WTC11 (cell line): Measurements from ENCODE around the gene IFITM5.
"Not testable (repeated sequence)": the region's sequence is repeated elsewhere in the genome, so short reads cannot be mapped to it uniquely, and the experiment has no call there.

Experiments
- CBFB ChIP-seq: sonication (generic); formaldehyde crosslinking; IDR thresholded peaks from 2 replicates; pipeline ENCODE4 v1.8.1; 2022; ENCODE audit warnings: mild to moderate bottlenecking, low read depth, missing genetic modification reagents
- EMX1 ChIP-seq: fragments of 250-450 bp; sonication (Bioruptor Pico); IDR thresholded peaks from 2 replicates; pipeline ENCODE4 v1.8.0; 2021; ENCODE audit warnings: mild to moderate bottlenecking
- ESRRA ChIP-seq: sonication (generic); formaldehyde crosslinking; IDR thresholded peaks from 2 replicates; pipeline ENCODE4 v1.8.1; 2022; ENCODE audit warnings: mild to moderate bottlenecking, missing genetic modification reagents, borderline replicate concordance
- TCF7 ChIP-seq: sonication (generic); formaldehyde crosslinking; IDR thresholded peaks from 2 replicates; pipeline ENCODE4 v1.8.0; 2022; ENCODE audit warnings: mild to moderate bottlenecking, low read depth, missing genetic modification reagents, moderate library complexity
- TEAD1 ChIP-seq: sonication (generic); formaldehyde crosslinking; IDR thresholded peaks from 2 replicates; pipeline ENCODE4 v1.8.0; 2022; ENCODE audit warnings: mild to moderate bottlenecking, missing genetic modification reagents
- TEAD4 ChIP-seq: sonication (generic); formaldehyde crosslinking; IDR thresholded peaks from 2 replicates; pipeline ENCODE4 v1.8.0; 2022; ENCODE audit warnings: mild to moderate bottlenecking, missing genetic modification reagents
- ZBTB21 ChIP-seq: sonication (generic); formaldehyde crosslinking; IDR thresholded peaks from 2 replicates; pipeline ENCODE4 v1.8.1; 2023; ENCODE audit warnings: mild to moderate bottlenecking, missing genetic modification reagents, borderline replicate concordance
- TF ChIP-seq, protein P1 (sequence below): fragments of 200-600 bp; IDR thresholded peaks from 2 replicates; pipeline ENCODE4 v1.8.0; 2022; ENCODE audit warnings: antibody characterized with exemption
- TF ChIP-seq, protein P2 (sequence below): sonication (generic); formaldehyde crosslinking; conservative IDR thresholded peaks from 2 replicates; pipeline ENCODE4 v1.8.1; 2023; ENCODE audit warnings: mild to moderate bottlenecking, low read depth, missing genetic modification reagents, moderate library complexity
- TF ChIP-seq, protein P3 (sequence below): sonication (generic); formaldehyde crosslinking; IDR thresholded peaks from 2 replicates; pipeline ENCODE4 v1.8.1; 2023; ENCODE audit warnings: mild to moderate bottlenecking, missing genetic modification reagents, moderate library complexity
- TF ChIP-seq, protein P4 (sequence below): sonication (generic); formaldehyde crosslinking; IDR thresholded peaks from 2 replicates; pipeline ENCODE4 v1.8.0; 2022; ENCODE audit warnings: mild to moderate bottlenecking, missing genetic modification reagents
- TF ChIP-seq, protein P5 (sequence below): sonication (generic); formaldehyde crosslinking; IDR thresholded peaks from 2 replicates; pipeline ENCODE4 v1.8.1; 2023; ENCODE audit warnings: mild to moderate bottlenecking, missing genetic modification reagents, moderate library complexity
- TF ChIP-seq, protein P6 (sequence below): sonication (generic); formaldehyde crosslinking; IDR thresholded peaks from 2 replicates; pipeline ENCODE4 v1.8.0; 2022; ENCODE audit warnings: mild to moderate bottlenecking, missing genetic modification reagents
- TF ChIP-seq, protein P7 (sequence below): fragments of 250-450 bp; sonication (Bioruptor Pico); IDR thresholded peaks from 2 replicates; pipeline ENCODE4 v2.1.2; 2022; ENCODE audit warnings: mild to moderate bottlenecking, moderate library complexity

DNA sequence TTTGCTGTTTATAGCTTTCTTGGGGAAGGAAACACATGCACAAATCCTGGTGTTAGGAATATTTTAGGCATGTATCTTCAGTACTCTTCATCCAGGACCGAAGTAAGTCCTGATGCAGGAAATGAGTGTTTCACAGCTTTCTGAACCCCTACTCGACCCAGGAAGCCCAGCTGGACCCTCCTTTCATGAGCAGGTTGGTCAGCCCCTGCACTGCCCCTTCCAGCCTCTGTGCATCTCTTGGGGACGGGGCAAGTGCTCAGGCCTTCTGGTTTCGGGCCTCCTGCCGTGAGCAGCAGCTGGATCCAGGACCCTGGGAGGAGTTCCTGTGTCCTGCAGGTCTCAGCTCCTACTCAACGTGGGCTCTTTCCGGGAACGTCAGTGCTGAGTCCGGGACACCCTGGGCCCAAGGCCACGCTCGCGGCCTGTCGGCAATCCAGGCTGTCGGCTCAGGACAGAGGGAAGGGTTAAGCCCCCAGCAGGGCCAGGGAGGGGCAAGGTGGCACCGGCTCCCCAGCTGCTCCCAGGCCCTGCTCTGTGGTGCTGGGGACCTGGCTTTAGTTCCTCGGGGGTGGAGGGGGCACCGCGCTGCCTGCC, 10.8 kb upstream of the IFITM5 start:
- TF ChIP-seq EMX1 (CRISPR knock-in tag); ZBTB21 (CRISPR knock-in tag); TCF7 (CRISPR knock-in tag); CBFB (CRISPR knock-in tag); TEAD1; TEAD4; ESRRA (CRISPR knock-in tag): not testable (repeated sequence)
- TF ChIP-seq, protein P1, sequence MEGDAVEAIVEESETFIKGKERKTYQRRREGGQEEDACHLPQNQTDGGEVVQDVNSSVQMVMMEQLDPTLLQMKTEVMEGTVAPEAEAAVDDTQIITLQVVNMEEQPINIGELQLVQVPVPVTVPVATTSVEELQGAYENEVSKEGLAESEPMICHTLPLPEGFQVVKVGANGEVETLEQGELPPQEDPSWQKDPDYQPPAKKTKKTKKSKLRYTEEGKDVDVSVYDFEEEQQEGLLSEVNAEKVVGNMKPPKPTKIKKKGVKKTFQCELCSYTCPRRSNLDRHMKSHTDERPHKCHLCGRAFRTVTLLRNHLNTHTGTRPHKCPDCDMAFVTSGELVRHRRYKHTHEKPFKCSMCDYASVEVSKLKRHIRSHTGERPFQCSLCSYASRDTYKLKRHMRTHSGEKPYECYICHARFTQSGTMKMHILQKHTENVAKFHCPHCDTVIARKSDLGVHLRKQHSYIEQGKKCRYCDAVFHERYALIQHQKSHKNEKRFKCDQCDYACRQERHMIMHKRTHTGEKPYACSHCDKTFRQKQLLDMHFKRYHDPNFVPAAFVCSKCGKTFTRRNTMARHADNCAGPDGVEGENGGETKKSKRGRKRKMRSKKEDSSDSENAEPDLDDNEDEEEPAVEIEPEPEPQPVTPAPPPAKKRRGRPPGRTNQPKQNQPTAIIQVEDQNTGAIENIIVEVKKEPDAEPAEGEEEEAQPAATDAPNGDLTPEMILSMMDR = not testable (repeated sequence)
- TF ChIP-seq, protein P2, sequence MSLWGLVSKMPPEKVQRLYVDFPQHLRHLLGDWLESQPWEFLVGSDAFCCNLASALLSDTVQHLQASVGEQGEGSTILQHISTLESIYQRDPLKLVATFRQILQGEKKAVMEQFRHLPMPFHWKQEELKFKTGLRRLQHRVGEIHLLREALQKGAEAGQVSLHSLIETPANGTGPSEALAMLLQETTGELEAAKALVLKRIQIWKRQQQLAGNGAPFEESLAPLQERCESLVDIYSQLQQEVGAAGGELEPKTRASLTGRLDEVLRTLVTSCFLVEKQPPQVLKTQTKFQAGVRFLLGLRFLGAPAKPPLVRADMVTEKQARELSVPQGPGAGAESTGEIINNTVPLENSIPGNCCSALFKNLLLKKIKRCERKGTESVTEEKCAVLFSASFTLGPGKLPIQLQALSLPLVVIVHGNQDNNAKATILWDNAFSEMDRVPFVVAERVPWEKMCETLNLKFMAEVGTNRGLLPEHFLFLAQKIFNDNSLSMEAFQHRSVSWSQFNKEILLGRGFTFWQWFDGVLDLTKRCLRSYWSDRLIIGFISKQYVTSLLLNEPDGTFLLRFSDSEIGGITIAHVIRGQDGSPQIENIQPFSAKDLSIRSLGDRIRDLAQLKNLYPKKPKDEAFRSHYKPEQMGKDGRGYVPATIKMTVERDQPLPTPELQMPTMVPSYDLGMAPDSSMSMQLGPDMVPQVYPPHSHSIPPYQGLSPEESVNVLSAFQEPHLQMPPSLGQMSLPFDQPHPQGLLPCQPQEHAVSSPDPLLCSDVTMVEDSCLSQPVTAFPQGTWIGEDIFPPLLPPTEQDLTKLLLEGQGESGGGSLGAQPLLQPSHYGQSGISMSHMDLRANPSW = not testable (repeated sequence)
- TF ChIP-seq, protein P3, sequence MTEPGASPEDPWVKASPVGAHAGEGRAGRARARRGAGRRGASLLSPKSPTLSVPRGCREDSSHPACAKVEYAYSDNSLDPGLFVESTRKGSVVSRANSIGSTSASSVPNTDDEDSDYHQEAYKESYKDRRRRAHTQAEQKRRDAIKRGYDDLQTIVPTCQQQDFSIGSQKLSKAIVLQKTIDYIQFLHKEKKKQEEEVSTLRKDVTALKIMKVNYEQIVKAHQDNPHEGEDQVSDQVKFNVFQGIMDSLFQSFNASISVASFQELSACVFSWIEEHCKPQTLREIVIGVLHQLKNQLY (CRISPR knock-in tag) = not testable (repeated sequence)
- TF ChIP-seq, protein P4, sequence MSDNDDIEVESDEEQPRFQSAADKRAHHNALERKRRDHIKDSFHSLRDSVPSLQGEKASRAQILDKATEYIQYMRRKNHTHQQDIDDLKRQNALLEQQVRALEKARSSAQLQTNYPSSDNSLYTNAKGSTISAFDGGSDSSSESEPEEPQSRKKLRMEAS (CRISPR knock-in tag) = not testable (repeated sequence)
- TF ChIP-seq, protein P5, sequence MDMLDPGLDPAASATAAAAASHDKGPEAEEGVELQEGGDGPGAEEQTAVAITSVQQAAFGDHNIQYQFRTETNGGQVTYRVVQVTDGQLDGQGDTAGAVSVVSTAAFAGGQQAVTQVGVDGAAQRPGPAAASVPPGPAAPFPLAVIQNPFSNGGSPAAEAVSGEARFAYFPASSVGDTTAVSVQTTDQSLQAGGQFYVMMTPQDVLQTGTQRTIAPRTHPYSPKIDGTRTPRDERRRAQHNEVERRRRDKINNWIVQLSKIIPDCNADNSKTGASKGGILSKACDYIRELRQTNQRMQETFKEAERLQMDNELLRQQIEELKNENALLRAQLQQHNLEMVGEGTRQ (CRISPR knock-in tag) = not testable (repeated sequence)
- TF ChIP-seq, protein P6, sequence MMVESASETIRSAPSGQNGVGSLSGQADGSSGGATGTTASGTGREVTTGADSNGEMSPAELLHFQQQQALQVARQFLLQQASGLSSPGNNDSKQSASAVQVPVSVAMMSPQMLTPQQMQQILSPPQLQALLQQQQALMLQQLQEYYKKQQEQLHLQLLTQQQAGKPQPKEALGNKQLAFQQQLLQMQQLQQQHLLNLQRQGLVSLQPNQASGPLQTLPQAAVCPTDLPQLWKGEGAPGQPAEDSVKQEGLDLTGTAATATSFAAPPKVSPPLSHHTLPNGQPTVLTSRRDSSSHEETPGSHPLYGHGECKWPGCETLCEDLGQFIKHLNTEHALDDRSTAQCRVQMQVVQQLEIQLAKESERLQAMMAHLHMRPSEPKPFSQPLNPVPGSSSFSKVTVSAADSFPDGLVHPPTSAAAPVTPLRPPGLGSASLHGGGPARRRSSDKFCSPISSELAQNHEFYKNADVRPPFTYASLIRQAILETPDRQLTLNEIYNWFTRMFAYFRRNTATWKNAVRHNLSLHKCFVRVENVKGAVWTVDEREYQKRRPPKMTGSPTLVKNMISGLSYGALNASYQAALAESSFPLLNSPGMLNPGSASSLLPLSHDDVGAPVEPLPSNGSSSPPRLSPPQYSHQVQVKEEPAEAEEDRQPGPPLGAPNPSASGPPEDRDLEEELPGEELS (CRISPR knock-in tag) = not testable (repeated sequence)
- TF ChIP-seq, protein P7, sequence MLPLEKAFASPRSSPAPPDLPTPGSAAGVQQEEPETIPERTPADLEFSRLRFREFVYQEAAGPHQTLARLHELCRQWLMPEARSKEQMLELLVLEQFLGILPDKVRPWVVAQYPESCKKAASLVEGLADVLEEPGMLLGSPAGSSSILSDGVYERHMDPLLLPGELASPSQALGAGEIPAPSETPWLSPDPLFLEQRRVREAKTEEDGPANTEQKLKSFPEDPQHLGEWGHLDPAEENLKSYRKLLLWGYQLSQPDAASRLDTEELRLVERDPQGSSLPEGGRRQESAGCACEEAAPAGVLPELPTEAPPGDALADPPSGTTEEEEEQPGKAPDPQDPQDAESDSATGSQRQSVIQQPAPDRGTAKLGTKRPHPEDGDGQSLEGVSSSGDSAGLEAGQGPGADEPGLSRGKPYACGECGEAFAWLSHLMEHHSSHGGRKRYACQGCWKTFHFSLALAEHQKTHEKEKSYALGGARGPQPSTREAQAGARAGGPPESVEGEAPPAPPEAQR = not testable (repeated sequence)
